HepG2 (cell line): ENCODE results near the gene SEBOX. TPM values are rescaled to one million over a fixed set of nuclear protein-coding genes. Genes with fewer than 3 reads are reported as not detected.

Experiments
- ATF7-NPFF ChIP-seq: sonication (generic); formaldehyde crosslinking; IDR thresholded peaks from 2 replicates; pipeline ENCODE4 v1.8.1; 2023; ENCODE audit warnings: mild to moderate bottlenecking, low read depth, missing genetic modification reagents, moderate library complexity
- DR1 ChIP-seq: sonication (generic); formaldehyde crosslinking; IDR thresholded peaks from 2 replicates; pipeline ENCODE4 v1.8.0; 2021; ENCODE audit warnings: mild to moderate bottlenecking, missing genetic modification reagents, inconsistent platforms
- HNF4G ChIP-seq, 2 experiments: sonication (generic) in 1 of 2; formaldehyde crosslinking in 1 of 2; IDR thresholded peaks; 2 replicates each; pipeline versions ENCODE4 v1.4.0 to v1.6.1; 2011 to 2020; ENCODE audit warnings: borderline replicate concordance in 2 of 2, low read depth in 2 of 2, mild to moderate bottlenecking in 2 of 2, low read length in 1 of 2, missing genetic modification reagents in 1 of 2, moderate library complexity in 1 of 2
- NAIF1 ChIP-seq: sonication (generic); formaldehyde crosslinking; IDR thresholded peaks from 2 replicates; pipeline ENCODE4 v1.5.0; 2020; ENCODE audit warnings: mild to moderate bottlenecking, missing genetic modification reagents, borderline replicate concordance
- NCOA1 ChIP-seq: sonication (generic); formaldehyde crosslinking; IDR thresholded peaks from 2 replicates; pipeline ENCODE4 v1.9.0; 2021; ENCODE audit warnings: missing genetic modification reagents
- SMAD3 ChIP-seq: sonication (generic); formaldehyde crosslinking; IDR thresholded peaks from 2 replicates; pipeline ENCODE4 v1.4.0; 2020; ENCODE audit warnings: missing genetic modification reagents
- SNAPC2 ChIP-seq: sonication (generic); formaldehyde crosslinking; IDR thresholded peaks from 2 replicates; pipeline ENCODE4 v1.8.1; 2022; ENCODE audit warnings: mild to moderate bottlenecking, missing genetic modification reagents
- YEATS4 ChIP-seq: sonication (generic); formaldehyde crosslinking; IDR thresholded peaks from 2 replicates; pipeline ENCODE4 v1.4.0; 2020; ENCODE audit warnings: missing genetic modification reagents, borderline replicate concordance
- ZFP36L1 ChIP-seq: sonication (generic); formaldehyde crosslinking; IDR thresholded peaks from 2 replicates; pipeline ENCODE4 v1.8.0; 2022; ENCODE audit warnings: mild to moderate bottlenecking, missing genetic modification reagents, moderate library complexity
- ZNF124 ChIP-seq: sonication (generic); formaldehyde crosslinking; IDR thresholded peaks from 2 replicates; pipeline ENCODE4 v1.4.0; 2020; ENCODE audit warnings: missing genetic modification reagents
- ZNF138 ChIP-seq: sonication (generic); formaldehyde crosslinking; IDR thresholded peaks from 2 replicates; pipeline ENCODE4 v1.5.0; 2020; ENCODE audit warnings: mild to moderate bottlenecking, low read depth, missing genetic modification reagents
- ZNF446 ChIP-seq: sonication (generic); formaldehyde crosslinking; IDR thresholded peaks from 2 replicates; pipeline ENCODE4 v1.5.0; 2020; ENCODE audit warnings: mild to moderate bottlenecking, missing genetic modification reagents
- ZNF556 ChIP-seq: sonication (generic); formaldehyde crosslinking; IDR thresholded peaks from 2 replicates; pipeline ENCODE4 v1.4.0; 2020; ENCODE audit warnings: mild to moderate bottlenecking, missing genetic modification reagents, borderline replicate concordance
- ZNF704 ChIP-seq: sonication (generic); formaldehyde crosslinking; IDR thresholded peaks from 2 replicates; pipeline ENCODE4 v1.8.1; 2023; ENCODE audit warnings: mild to moderate bottlenecking, inconsistent platforms, moderate library complexity, missing genetic modification reagents, borderline replicate concordance
- ZNF747 ChIP-seq: sonication (generic); formaldehyde crosslinking; IDR thresholded peaks from 2 replicates; pipeline ENCODE4 v1.8.1; 2023; ENCODE audit warnings: missing genetic modification reagents, mild to moderate bottlenecking, borderline replicate concordance
- ZNF749 ChIP-seq: sonication (generic); formaldehyde crosslinking; IDR thresholded peaks from 2 replicates; pipeline ENCODE4 v1.8.0; 2022; ENCODE audit warnings: mild to moderate bottlenecking, missing genetic modification reagents, moderate library complexity, borderline replicate concordance
- ZNF850 ChIP-seq: sonication (generic); formaldehyde crosslinking; conservative IDR thresholded peaks from 2 replicates; pipeline ENCODE4 v1.9.0; 2021; ENCODE audit warnings: mild to moderate bottlenecking, missing genetic modification reagents
- ZSCAN25 ChIP-seq: sonication (generic); formaldehyde crosslinking; IDR thresholded peaks from 2 replicates; pipeline ENCODE4 v1.8.0; 2022; ENCODE audit warnings: mild to moderate bottlenecking, missing genetic modification reagents
- polyA plus RNA-seq, 8 experiments: library from polyadenylated mRNA; depleted of rRNA in 3 of 8; stranded (reverse) in 7 of 8; unstranded in 1 of 8; fragments of >200 nt; fragmentation: Illumina TruSeq in 4 of 8; extraction: Trizol in 4 of 8; gene quantifications; 2 replicates each; pipeline versions ENCODE4 v1.2.1 to v1.2.3, GENCODE V29; 2011 to 2016; ENCODE audit warnings: low read depth in 4 of 8, missing spikeins in 1 of 8, mixed read lengths in 1 of 8; ENCODE audit not compliant: insufficient read depth in 1 of 8
- total RNA-seq, 5 experiments: library from RNA; depleted of rRNA; stranded (reverse); fragments of >200 nt; fragmentation: Illumina TruSeq; extraction: Trizol; gene quantifications; 2 replicates each; pipeline ENCODE4 v1.2.3, GENCODE V29; 2016; ENCODE audit warnings: low read depth in 1 of 5
- TF ChIP-seq, protein P1 (sequence below): sonication (generic); formaldehyde crosslinking; IDR thresholded peaks from 2 replicates; pipeline ENCODE4 v1.5.0; 2020; ENCODE audit warnings: mild to moderate bottlenecking, missing genetic modification reagents, moderate library complexity
- TF ChIP-seq, protein P2 (sequence below): sonication (generic); formaldehyde crosslinking; IDR thresholded peaks from 2 replicates; pipeline ENCODE4 v1.5.1; 2020; ENCODE audit warnings: mild to moderate bottlenecking, missing genetic modification reagents, borderline replicate concordance
- TF ChIP-seq, protein P3 (sequence below): IDR thresholded peaks from 2 replicates; pipeline ENCODE4 v1.6.1; 2016; ENCODE audit warnings: mild to moderate bottlenecking, missing biosample characterization, missing genetic modification reagents

SEBOX gene
- total and polyA plus RNA-seq, 2 of the 13 experiments (the other 11 are each of a cell fraction or from before 2014, with no cell fraction given) = not detected

- TF ChIP-seq ZNF704 (CRISPR knock-in tag) (no peak), ZNF749 (CRISPR knock-in tag) (no peak), HNF4G (IDR thresholded peaks at IDR 0.05; ENCODE audit: borderline replicate concordance, low read depth, low read length) (peak; percentile 100), HNF4G (CRISPR knock-in tag; IDR thresholded peaks at IDR 0.05; ENCODE audit: borderline replicate concordance, low read depth) (peak; percentile 99), NCOA1 (peak; percentile 94), ZNF446 (CRISPR knock-in tag) (no peak), ZSCAN25 (CRISPR knock-in tag) (no peak; the same call in 1 of the 2 replicates), ZNF138 (CRISPR knock-in tag) (no peak), DR1 (CRISPR knock-in tag) (no peak; the same call in 1 of the 2 replicates), NAIF1 (CRISPR knock-in tag) (no peak), ZNF124 (no peak), YEATS4 (CRISPR knock-in tag) (peak; percentile 72; the same call in 1 of the 2 replicates), SMAD3 (CRISPR knock-in tag) (0 out of 2 replicates have a peak, but pooled peaks have one; percentile 68), ZNF850 (CRISPR knock-in tag) (no peak), ZNF747 (peak; percentile 88), SNAPC2 (CRISPR knock-in tag) (no peak), ZFP36L1 (CRISPR knock-in tag) (no peak), ZNF556 (CRISPR knock-in tag) (no peak; the same call in 1 of the 2 replicates), ATF7-NPFF (no peak)
- TF ChIP-seq, protein P1, sequence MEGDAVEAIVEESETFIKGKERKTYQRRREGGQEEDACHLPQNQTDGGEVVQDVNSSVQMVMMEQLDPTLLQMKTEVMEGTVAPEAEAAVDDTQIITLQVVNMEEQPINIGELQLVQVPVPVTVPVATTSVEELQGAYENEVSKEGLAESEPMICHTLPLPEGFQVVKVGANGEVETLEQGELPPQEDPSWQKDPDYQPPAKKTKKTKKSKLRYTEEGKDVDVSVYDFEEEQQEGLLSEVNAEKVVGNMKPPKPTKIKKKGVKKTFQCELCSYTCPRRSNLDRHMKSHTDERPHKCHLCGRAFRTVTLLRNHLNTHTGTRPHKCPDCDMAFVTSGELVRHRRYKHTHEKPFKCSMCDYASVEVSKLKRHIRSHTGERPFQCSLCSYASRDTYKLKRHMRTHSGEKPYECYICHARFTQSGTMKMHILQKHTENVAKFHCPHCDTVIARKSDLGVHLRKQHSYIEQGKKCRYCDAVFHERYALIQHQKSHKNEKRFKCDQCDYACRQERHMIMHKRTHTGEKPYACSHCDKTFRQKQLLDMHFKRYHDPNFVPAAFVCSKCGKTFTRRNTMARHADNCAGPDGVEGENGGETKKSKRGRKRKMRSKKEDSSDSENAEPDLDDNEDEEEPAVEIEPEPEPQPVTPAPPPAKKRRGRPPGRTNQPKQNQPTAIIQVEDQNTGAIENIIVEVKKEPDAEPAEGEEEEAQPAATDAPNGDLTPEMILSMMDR = peak; percentile 30; the same call in 1 of the 2 replicates
- TF ChIP-seq, protein P2, sequence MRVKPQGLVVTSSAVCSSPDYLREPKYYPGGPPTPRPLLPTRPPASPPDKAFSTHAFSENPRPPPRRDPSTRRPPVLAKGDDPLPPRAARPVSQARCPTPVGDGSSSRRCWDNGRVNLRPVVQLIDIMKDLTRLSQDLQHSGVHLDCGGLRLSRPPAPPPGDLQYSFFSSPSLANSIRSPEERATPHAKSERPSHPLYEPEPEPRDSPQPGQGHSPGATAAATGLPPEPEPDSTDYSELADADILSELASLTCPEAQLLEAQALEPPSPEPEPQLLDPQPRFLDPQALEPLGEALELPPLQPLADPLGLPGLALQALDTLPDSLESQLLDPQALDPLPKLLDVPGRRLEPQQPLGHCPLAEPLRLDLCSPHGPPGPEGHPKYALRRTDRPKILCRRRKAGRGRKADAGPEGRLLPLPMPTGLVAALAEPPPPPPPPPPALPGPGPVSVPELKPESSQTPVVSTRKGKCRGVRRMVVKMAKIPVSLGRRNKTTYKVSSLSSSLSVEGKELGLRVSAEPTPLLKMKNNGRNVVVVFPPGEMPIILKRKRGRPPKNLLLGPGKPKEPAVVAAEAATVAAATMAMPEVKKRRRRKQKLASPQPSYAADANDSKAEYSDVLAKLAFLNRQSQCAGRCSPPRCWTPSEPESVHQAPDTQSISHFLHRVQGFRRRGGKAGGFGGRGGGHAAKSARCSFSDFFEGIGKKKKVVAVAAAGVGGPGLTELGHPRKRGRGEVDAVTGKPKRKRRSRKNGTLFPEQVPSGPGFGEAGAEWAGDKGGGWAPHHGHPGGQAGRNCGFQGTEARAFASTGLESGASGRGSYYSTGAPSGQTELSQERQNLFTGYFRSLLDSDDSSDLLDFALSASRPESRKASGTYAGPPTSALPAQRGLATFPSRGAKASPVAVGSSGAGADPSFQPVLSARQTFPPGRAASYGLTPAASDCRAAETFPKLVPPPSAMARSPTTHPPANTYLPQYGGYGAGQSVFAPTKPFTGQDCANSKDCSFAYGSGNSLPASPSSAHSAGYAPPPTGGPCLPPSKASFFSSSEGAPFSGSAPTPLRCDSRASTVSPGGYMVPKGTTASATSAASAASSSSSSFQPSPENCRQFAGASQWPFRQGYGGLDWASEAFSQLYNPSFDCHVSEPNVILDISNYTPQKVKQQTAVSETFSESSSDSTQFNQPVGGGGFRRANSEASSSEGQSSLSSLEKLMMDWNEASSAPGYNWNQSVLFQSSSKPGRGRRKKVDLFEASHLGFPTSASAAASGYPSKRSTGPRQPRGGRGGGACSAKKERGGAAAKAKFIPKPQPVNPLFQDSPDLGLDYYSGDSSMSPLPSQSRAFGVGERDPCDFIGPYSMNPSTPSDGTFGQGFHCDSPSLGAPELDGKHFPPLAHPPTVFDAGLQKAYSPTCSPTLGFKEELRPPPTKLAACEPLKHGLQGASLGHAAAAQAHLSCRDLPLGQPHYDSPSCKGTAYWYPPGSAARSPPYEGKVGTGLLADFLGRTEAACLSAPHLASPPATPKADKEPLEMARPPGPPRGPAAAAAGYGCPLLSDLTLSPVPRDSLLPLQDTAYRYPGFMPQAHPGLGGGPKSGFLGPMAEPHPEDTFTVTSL (CRISPR knock-in tag) = peak; percentile 81
- TF ChIP-seq, protein P3, sequence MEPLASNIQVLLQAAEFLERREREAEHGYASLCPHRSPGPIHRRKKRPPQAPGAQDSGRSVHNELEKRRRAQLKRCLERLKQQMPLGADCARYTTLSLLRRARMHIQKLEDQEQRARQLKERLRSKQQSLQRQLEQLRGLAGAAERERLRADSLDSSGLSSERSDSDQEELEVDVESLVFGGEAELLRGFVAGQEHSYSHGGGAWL (CRISPR knock-in tag) = no peak
Measured at GRCh38 chr17:28368306-28368831, 3.4 kb upstream of the SEBOX start (continued).
